Common myeloid progenitor, CD34-positive (primary cell): ENCODE measurements around the gene HDAC2.

ENCODE experiments used
- CTCF ChIA-PET: fragments of 350-600 bp; sonication (Branson Sonifier 250); formaldehyde crosslinking; loops from one replicate; lab custom pipeline; 2021; ENCODE audit warnings: antibody characterized with exemption; lab: Charles Lee
- POLR2A ChIA-PET: fragments of 350-600 bp; sonication (Branson Sonifier 250); formaldehyde crosslinking; loops from one replicate; lab custom pipeline; 2021; ENCODE audit warnings: antibody characterized with exemption; lab: Charles Lee
- DNase-seq, 3 donors: peaks; one replicate each; pipeline versions ENCODE4 v3.0.0 to v3.0.0-alpha.2; 2013
- H3K27ac ChIP-seq, 2 experiments: 1 replicate in 1 of 2; 2 replicates in 1 of 2; pipeline ENCODE4 v1.7.0; 2013; ENCODE audit warnings: inconsistent platforms in 2 of 2, low read length in 2 of 2, mild to moderate bottlenecking in 2 of 2, low read depth in 1 of 2, moderate library complexity in 1 of 2; ENCODE audit not compliant: severe bottlenecking in 2 of 2, insufficient read depth in 1 of 2, poor library complexity in 1 of 2
- H3K27me3 ChIP-seq, 5 experiments: replicated peaks in 2 of 5; 1 replicate in 3 of 5; 2 replicates in 2 of 5; pipeline versions ENCODE4 v1.6.1 to v1.7.0; 2013; ENCODE audit warnings: low read length in 4 of 5, mild to moderate bottlenecking in 2 of 5, moderate library complexity in 2 of 5, inconsistent platforms in 1 of 5; ENCODE audit not compliant: insufficient read depth in 5 of 5, control insufficient read depth in 4 of 5
- H3K36me3 ChIP-seq, 4 experiments: 1 replicate in 2 of 4; 2 replicates in 2 of 4; pipeline versions ENCODE4 v1.6.1 to v1.7.0; 2013; ENCODE audit warnings: low read length in 3 of 4, control low read depth in 1 of 4, mild to moderate bottlenecking in 1 of 4; ENCODE audit not compliant: control insufficient read depth in 4 of 4, insufficient read depth in 4 of 4
- H3K4me1 ChIP-seq, 4 experiments: 1 replicate in 3 of 4; 2 replicates in 1 of 4; pipeline versions ENCODE4 v1.6.1 to v1.7.1; 2013; ENCODE audit warnings: low read length in 3 of 4, mild to moderate bottlenecking in 3 of 4, control low read depth in 1 of 4, inconsistent platforms in 1 of 4, moderate library complexity in 1 of 4; ENCODE audit not compliant: control insufficient read depth in 4 of 4, insufficient read depth in 4 of 4; ENCODE audit errors: control extremely low read depth in 1 of 4
- H3K4me3 ChIP-seq, 7 experiments: 1 replicate in 4 of 7; 2 replicates in 3 of 7; pipeline versions ENCODE4 v1.5.1 to v1.7.0; 2013; ENCODE audit warnings: mild to moderate bottlenecking in 7 of 7, low read length in 6 of 7, moderate library complexity in 6 of 7, inconsistent platforms in 2 of 7, low read depth in 2 of 7, control low read depth in 1 of 7; ENCODE audit not compliant: insufficient read depth in 4 of 7, control insufficient read depth in 1 of 7; ENCODE audit errors: extremely low read depth in 1 of 7
- H3K9me3 ChIP-seq, 5 experiments: 1 replicate in 4 of 5; 2 replicates in 1 of 5; pipeline versions ENCODE4 v1.6.1 to v1.7.1; 2013; ENCODE audit warnings: low read length in 4 of 5, mild to moderate bottlenecking in 2 of 5, inconsistent platforms in 1 of 5, low read depth in 1 of 5, moderate library complexity in 1 of 5; ENCODE audit not compliant: control insufficient read depth in 4 of 5, insufficient read depth in 2 of 5; ENCODE audit errors: control extremely low read depth in 1 of 5
- WGBS: methylation state at CpG from one replicate; pipeline ENCODE4 v1.1.5; 2013; ENCODE audit not compliant: insufficient coverage; 5-methylcytosine and 5-hydroxymethylcytosine counted together

The HDAC2 gene

DNA sequence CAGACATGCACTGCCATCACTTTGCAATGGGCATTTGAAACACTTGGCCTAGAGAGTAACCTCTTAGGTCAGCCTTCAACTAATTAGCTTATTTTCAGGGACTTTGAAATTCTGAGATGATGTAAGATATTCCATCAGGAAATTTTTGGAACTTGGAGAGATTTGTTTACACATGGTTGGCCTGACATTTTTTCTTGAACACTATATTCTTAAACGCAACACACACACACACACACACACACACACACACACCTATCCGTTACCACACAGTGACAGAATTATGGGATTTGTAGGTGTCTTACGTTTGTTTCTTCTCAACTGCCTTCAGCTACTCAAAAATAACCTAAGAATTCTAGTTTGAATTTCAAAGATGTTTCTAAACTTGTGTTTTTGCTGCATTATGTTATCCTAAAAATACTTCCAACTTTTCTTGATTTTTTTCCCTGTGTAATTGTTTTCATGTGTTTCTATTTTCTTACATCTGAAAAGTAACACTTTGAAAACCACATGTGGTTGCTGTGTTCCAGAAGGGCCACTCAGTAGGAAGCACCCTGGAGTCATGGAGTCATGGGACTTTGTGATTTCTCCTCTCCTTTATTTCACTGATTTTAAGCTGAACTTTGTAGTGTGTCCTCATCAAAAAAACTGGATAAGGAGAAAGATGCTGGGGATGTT is 81.9 kb downstream of the HDAC2 start:
- WGBS: no CpG with 5 or more reads among the region's 3 CpGs
- CTCF ChIA-PET: interaction anchor here (1.4 to 1.6 kb wide), 3 partner anchors 9 to 37 kb away, joined by 3 to 6 read pairs (median 5); no protein-coding TSS in a partner anchor
- no peaks in the 10 kb centered on the region for H3K4me1 ChIP-seq

DNA sequence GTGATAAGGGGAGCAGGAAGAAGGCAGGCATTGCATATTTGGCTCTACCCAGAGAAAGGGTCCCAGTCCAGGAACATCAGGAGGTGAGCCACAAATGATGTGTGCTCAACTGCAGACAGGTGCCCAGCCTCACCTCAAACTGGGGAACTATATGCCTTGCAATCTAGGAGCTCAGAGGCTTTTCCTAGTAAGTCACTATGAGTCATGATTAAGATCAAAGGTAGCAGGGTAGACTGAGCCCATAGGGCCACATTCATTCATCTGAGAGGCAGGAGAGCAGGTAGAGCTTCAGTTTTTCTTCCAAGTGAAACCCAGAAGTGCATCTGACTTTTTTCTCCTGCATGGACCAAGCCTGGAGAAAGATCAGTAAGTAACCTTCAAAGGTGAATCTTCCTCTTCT is 82.5 kb downstream of the HDAC2 start:
- peaks cover 0 to 18% (median 5%) of the 10 kb centered on the region in 5 experiments for H3K9me3 ChIP-seq
- H3K4me3 ChIP-seq: no peak overlapping the region
- H3K27ac ChIP-seq: no peak overlapping the region
- CTCF ChIA-PET: interaction anchor here (0.6 to 1.5 kb wide), 2 partner anchors 15 to 37 kb away, joined by 3 read pairs; no protein-coding TSS in a partner anchor
- H3K4me1 ChIP-seq: no peaks in the 10 kb centered on the region
- DNase-seq: no peak
- H3K36me3 ChIP-seq: no peaks in the 10 kb centered on the region
- no peaks in the 10 kb centered on the region for H3K27me3 ChIP-seq
- POLR2A ChIA-PET: no interaction called here

More for the DNA sequence above, 81.9 kb downstream of the HDAC2 start:
- Histone ChIP-seq H3K9me3 (peaks cover 0 to 18% (median 5%) of the 10 kb centered on the region in 5 experiments), H3K4me3 (no peak overlapping the region), H3K27me3 (no peaks in the 10 kb centered on the region), H3K36me3 (no peaks in the 10 kb centered on the region), H3K27ac (no peak overlapping the region)
- DNase-seq: no peak
- POLR2A ChIA-PET: no interaction called here

DNA sequence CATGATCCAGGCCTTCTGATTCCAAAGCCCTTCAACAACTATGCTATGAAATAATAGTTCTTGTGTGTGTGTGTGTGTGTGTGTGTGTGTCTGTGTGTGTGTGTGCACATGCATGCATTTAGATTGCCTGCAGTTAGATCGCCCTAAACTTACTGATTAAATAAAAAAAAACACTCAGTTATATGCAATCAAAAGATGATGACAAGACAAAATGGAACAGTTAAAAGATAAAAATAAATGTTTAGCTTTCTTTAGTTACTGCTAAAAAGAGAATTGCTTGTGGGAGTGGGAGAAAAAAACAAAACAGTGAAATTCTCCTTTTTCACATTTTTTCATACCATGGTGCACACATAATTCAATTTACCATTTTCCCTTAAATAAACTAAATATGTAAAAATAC is 84.4 kb downstream of the HDAC2 start:
- no CpG with 5 or more reads among the region's 1 CpG for WGBS
- H3K4me1 ChIP-seq: peaks cover 2 to 8% (median 7%) of the 10 kb centered on the region in 4 experiments
- CTCF ChIA-PET: no interaction called here

DNA sequence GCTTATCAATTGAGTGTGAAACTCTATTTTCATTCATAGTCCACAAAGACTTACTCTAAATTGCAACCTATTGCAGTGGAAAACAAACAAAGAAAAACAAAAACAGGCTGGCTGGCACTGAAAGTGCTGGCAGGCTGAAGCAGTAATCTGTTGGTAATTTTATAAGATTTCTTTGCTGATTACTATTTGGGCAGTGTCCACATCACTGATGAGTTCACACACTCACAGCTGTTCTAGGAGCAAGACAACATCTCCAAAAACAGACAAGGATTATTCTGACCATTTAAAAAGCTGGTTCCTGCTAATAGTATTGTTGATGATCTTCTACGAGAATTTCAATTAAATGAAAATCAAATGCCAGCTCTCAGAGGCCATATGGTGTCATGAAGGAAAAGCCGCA is 86.9 kb downstream of the HDAC2 start:
- DNase-seq: no peak
- peaks cover 13 to 24% (median 17%) of the 10 kb centered on the region in 4 experiments for H3K4me1 ChIP-seq
- 100% methylated on average over 2 of the region's 2 CpGs for WGBS
- CTCF ChIA-PET: interaction anchor here (1.1 to 1.7 kb wide), 3 partner anchors 8 to 24 kb away, joined by 3 to 4 read pairs (median 3); no protein-coding TSS in a partner anchor
- H3K27me3 ChIP-seq: no peaks in the 10 kb centered on the region
- POLR2A ChIA-PET: no interaction called here
- no peaks in the 10 kb centered on the region for H3K9me3 ChIP-seq
- no peak overlapping the region for H3K27ac ChIP-seq
- H3K36me3 ChIP-seq: no peaks in the 10 kb centered on the region
- no peak overlapping the region for H3K4me3 ChIP-seq

More for the DNA sequence above, 84.4 kb downstream of the HDAC2 start:
- DNase-seq: no peak
- Histone ChIP-seq H3K27ac (no peak overlapping the region), H3K9me3 (peaks cover 0 to 6% (median 0%) of the 10 kb centered on the region in 5 experiments), H3K36me3 (no peaks in the 10 kb centered on the region), H3K4me3 (no peak overlapping the region), H3K27me3 (no peaks in the 10 kb centered on the region)
- POLR2A ChIA-PET: no interaction called here
